ENCODE results near the gene PAFAH2.
"Not testable (repeated sequence)": the region's sequence is repeated elsewhere in the genome, so short reads cannot be mapped to it uniquely, and the experiment has no call there.

PAFAH2 gene

GRCh38 chr1:26010825-26011224 lies 13.0 kb upstream of the PAFAH2 start:
- DNase-seq: no peak

GRCh38 chr1:26009796-26010447 lies 12.1 kb upstream of the PAFAH2 start:
- DNase-seq: no peak

- no peak for DNase-seq
These were observed 8.8 kb upstream of the PAFAH2 start for GRCh38 chr1:26006710-26007109.

GRCh38 chr1:26005434-26006105 lies 7.7 kb upstream of the PAFAH2 start:
- no peak for DNase-seq

- no peak for DNase-seq
These were observed 5.9 kb upstream of the PAFAH2 start for GRCh38 chr1:26003756-26004155.

- DNase-seq: no peak
These were observed 5.4 kb upstream of the PAFAH2 start for GRCh38 chr1:26003262-26003661.

GRCh38 chr1:25999041-25999800 lies 1.4 kb upstream of the PAFAH2 start:
- no peak for DNase-seq

- DNase-seq: no peak
These were observed 666 bp downstream of the PAFAH2 start for GRCh38 chr1:25996966-25997827.

GRCh38 chr1:25994402-25995150 lies 3.3 kb downstream of the PAFAH2 start:
- no peak for DNase-seq

GRCh38 chr1:25993197-25993951 lies 4.5 kb downstream of the PAFAH2 start:
- DNase-seq: no peak

GRCh38 chr1:25992689-25993171 lies 5.1 kb downstream of the PAFAH2 start:
- no peak for DNase-seq

GRCh38 chr1:25991937-25992688 lies 5.8 kb downstream of the PAFAH2 start:
- no peak for DNase-seq

GRCh38 chr1:25990702-25991395 lies 7.0 kb downstream of the PAFAH2 start:
- no peak for DNase-seq

- no peak for DNase-seq
These were observed 7.6 kb downstream of the PAFAH2 start for GRCh38 chr1:25990251-25990650.

- DNase-seq: no peak
These were observed 8.2 kb downstream of the PAFAH2 start for GRCh38 chr1:25989440-25990234.

GRCh38 chr1:25987951-25988350 lies 9.9 kb downstream of the PAFAH2 start:
- no peak for DNase-seq

- DNase-seq: not testable (repeated sequence)
These were observed 11.1 kb downstream of the PAFAH2 start for GRCh38 chr1:25986773-25987172.

GRCh38 chr1:25985670-25986069 lies 12.2 kb downstream of the PAFAH2 start:
- DNase-seq: no peak

GRCh38 chr1:25985171-25985570 lies 12.7 kb downstream of the PAFAH2 start:
- no peak for DNase-seq

Measured in fibroblast of skin of back (primary cell).